Loucy (cell line): ENCODE results near the gene SMG9.

Experiments
- EZH2phosphoT487 ChIP-seq: fragments of 200-600 bp; IDR thresholded peaks from 2 replicates; pipeline ENCODE4 v1.6.1; 2018; ENCODE audit warnings: antibody characterized with exemption, mild to moderate bottlenecking, moderate library complexity, borderline replicate concordance
- TF ChIP-seq, protein P1 (sequence below): fragments of 200-600 bp; sonication (generic); conservative IDR thresholded peaks from 2 replicates; pipeline ENCODE4 v1.5.1; 2014; ENCODE audit warnings: mild to moderate bottlenecking, antibody characterized with exemption, low read length

DNA sequence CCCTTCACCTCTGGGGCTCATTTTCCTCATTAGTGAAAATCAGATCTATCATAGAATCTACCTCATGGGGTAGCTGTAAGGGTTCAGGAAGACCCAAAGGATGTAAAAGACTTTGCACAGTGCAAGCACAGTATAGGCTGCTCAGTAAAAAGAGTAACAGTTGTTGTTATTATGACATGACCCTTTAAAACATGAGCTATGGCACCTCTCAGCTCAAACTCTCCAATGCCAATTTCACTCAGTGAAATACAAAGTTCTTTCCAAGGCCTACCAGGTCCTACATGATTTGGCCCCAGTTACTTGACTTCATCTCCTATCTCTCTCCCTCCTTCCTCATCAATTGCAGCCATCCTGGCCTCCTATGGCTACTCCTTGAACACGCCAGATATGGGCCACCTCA is 4.9 kb downstream of the SMG9 start:
- TF ChIP-seq, protein P1, sequence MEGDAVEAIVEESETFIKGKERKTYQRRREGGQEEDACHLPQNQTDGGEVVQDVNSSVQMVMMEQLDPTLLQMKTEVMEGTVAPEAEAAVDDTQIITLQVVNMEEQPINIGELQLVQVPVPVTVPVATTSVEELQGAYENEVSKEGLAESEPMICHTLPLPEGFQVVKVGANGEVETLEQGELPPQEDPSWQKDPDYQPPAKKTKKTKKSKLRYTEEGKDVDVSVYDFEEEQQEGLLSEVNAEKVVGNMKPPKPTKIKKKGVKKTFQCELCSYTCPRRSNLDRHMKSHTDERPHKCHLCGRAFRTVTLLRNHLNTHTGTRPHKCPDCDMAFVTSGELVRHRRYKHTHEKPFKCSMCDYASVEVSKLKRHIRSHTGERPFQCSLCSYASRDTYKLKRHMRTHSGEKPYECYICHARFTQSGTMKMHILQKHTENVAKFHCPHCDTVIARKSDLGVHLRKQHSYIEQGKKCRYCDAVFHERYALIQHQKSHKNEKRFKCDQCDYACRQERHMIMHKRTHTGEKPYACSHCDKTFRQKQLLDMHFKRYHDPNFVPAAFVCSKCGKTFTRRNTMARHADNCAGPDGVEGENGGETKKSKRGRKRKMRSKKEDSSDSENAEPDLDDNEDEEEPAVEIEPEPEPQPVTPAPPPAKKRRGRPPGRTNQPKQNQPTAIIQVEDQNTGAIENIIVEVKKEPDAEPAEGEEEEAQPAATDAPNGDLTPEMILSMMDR, result no peak
- TF ChIP-seq EZH2phosphoT487, result no peak
